T-helper 9 cell (primary cell): ENCODE measurements around the gene TNRC6C.
"Not testable (repeated sequence)": the region's sequence is repeated elsewhere in the genome, so short reads cannot be mapped to it uniquely, and the experiment has no call there.

Source experiments
- DNase-seq: peaks from one replicate; pipeline ENCODE4 v3.0.0-alpha.2; 2020

TNRC6C gene

GRCh38 chr17:77933777-77934398, 24.6 kb upstream of the TNRC6C start:
- no peak for DNase-seq

- DNase-seq: no peak
These were observed 23.4 kb upstream of the TNRC6C start for GRCh38 chr17:77935121-77935571.

- not testable (repeated sequence) for DNase-seq
These were observed 22.8 kb upstream of the TNRC6C start for GRCh38 chr17:77935744-77936143.

- no peak for DNase-seq
These were observed 21.6 kb upstream of the TNRC6C start for GRCh38 chr17:77936881-77937280.

GRCh38 chr17:77941004-77941403, 17.5 kb upstream of the TNRC6C start:
- no peak for DNase-seq

- no peak for DNase-seq
These were observed 16.2 kb upstream of the TNRC6C start for GRCh38 chr17:77942112-77942988.

- DNase-seq: no peak
These were observed 14.5 kb upstream of the TNRC6C start for GRCh38 chr17:77943971-77944370.

GRCh38 chr17:77944390-77945222, 13.9 kb upstream of the TNRC6C start:
- DNase-seq: no peak

GRCh38 chr17:77946900-77947645, 11.4 kb upstream of the TNRC6C start:
- no peak for DNase-seq

- no peak for DNase-seq
These were observed 9.8 kb upstream of the TNRC6C start for GRCh38 chr17:77948690-77949114.

- no peak for DNase-seq
These were observed 7.4 kb upstream of the TNRC6C start for GRCh38 chr17:77951123-77951522.

GRCh38 chr17:77952368-77952767, 6.1 kb upstream of the TNRC6C start:
- DNase-seq: no peak

- no peak for DNase-seq
These were observed 1.2 kb upstream of the TNRC6C start for GRCh38 chr17:77957235-77957856.

GRCh38 chr17:77958716-77959125, 218 bp downstream of the TNRC6C start:
- no peak for DNase-seq

- DNase-seq: peak; percentile 15
These were observed 823 bp downstream of the TNRC6C start for GRCh38 chr17:77959126-77959925.

- no peak for DNase-seq
These were observed 1.5 kb downstream of the TNRC6C start for GRCh38 chr17:77959926-77960521.

GRCh38 chr17:77961741-77962140, 3.2 kb downstream of the TNRC6C start:
- no peak for DNase-seq

GRCh38 chr17:77962348-77962747, 3.8 kb downstream of the TNRC6C start:
- no peak for DNase-seq

GRCh38 chr17:77963441-77963840, 4.9 kb downstream of the TNRC6C start:
- DNase-seq: peak; percentile 30

- no peak for DNase-seq
These were observed 6.8 kb downstream of the TNRC6C start for GRCh38 chr17:77965352-77965751.

GRCh38 chr17:77966476-77966875, 8.0 kb downstream of the TNRC6C start:
- DNase-seq: no peak
